Gastroesophageal sphincter (tissue), 4 donors: ENCODE data around the gene SLC8A1. TPM values are rescaled to one million over a fixed set of nuclear protein-coding genes. Genes with fewer than 3 reads are reported as not detected.

Experiments
- ATAC-seq: fragments of 150-250 bp; one replicate; pipeline ENCODE4 v1.9.1; 2016; ENCODE audit warnings: mild to moderate bottlenecking, moderate library complexity
- H3K27ac ChIP-seq, 4 donors: fragments of 200-600 bp; sonication (generic) in 3 of 4; 1 replicate in 3 of 4; 2 replicates in 1 of 4; pipeline ENCODE4 v1.5.1; 2016 to 2019
- H3K27me3 ChIP-seq: fragments of 200-600 bp; sonication (generic); one replicate; pipeline ENCODE4 v1.5.1; 2019
- H3K36me3 ChIP-seq, 2 donors: fragments of 200-600 bp; sonication (generic); one replicate each; pipeline ENCODE4 v1.5.1; 2019; ENCODE audit warnings: control low read depth in 1 of 2
- H3K4me1 ChIP-seq, 3 donors: fragments of 200-600 bp; sonication (generic); 1 replicate in 2 of 3; 2 replicates in 1 of 3; pipeline ENCODE4 v1.5.1; 2016 to 2019; ENCODE audit warnings: control low read depth in 2 of 3
- H3K4me3 ChIP-seq, 2 donors: fragments of 200-600 bp; sonication (generic); one replicate each; pipeline ENCODE4 v1.5.1; 2019; ENCODE audit warnings: mild to moderate bottlenecking in 1 of 2, moderate library complexity in 1 of 2
- H3K9me3 ChIP-seq, 3 donors: fragments of 200-600 bp; sonication (generic); one replicate each; pipeline ENCODE4 v1.5.1; 2017 to 2019; ENCODE audit warnings: control low read depth in 2 of 3
- EP300 ChIP-seq: sonication (generic); formaldehyde crosslinking; IDR thresholded peaks from one replicate; pipeline ENCODE4 v1.6.1; 2017; ENCODE audit warnings: antibody characterized with exemption, mild to moderate bottlenecking
- POLR2A ChIP-seq, 2 donors: fragments of 450-650 bp; IDR thresholded peaks; one replicate each; pipeline ENCODE4 v1.6.1; 2017; ENCODE audit warnings: antibody characterized with exemption in 2 of 2, mild to moderate bottlenecking in 2 of 2, moderate library complexity in 1 of 2
- POLR2AphosphoS5 ChIP-seq: sonication (generic); formaldehyde crosslinking; IDR thresholded peaks from one replicate; pipeline ENCODE4 v1.6.1; 2017; ENCODE audit warnings: antibody characterized with exemption
- WGBS, 2 donors: methylation state at CpG; one replicate each; pipeline ENCODE4 v1.1.5; 2018; ENCODE audit warnings: low coverage in 1 of 2; 5-methylcytosine and 5-hydroxymethylcytosine counted together
- total RNA-seq, 4 donors: library from RNA; depleted of rRNA; stranded (reverse); fragments of >200 nt; gene quantifications; one replicate each; pipeline ENCODE4 v1.1.0, GENCODE V29; 2016
- TF ChIP-seq, protein P1 (sequence below), 4 experiments: fragments of 200-600 bp in 2 of 4; fragments of 450-650 bp in 2 of 4; sonication (generic) in 1 of 4; IDR thresholded peaks; one replicate each; pipeline ENCODE4 v1.5.1; 2017 to 2019; ENCODE audit warnings: antibody characterized with exemption in 4 of 4, mild to moderate bottlenecking in 2 of 4, moderate library complexity in 2 of 4

The SLC8A1 gene
- total RNA-seq, 4 donors from 2014 or later, result 76.3 to 168 (median 146) TPM

DNA sequence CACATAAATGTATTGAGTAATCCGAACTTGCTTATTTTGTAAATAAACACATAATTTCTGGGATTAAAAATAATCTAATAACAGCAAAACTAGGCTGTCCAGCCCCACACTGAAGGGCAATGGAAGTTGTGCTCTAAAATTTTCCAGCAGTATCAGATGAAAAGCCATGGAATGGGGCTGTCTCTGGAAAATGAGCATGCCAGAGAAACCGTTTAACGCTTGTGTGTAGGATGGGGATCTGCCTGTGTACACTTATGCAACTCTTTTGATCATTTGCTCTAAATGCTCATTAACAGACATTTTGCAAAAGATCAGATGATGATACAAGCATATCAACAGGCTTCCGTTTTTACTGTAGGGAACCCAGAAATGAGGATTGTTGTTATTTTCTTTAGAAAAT, 177.6 kb downstream of the SLC8A1 start:
- TF ChIP-seq POLR2A (IDR thresholded peaks at IDR 0.05), result no peak
- TF ChIP-seq, protein P1, sequence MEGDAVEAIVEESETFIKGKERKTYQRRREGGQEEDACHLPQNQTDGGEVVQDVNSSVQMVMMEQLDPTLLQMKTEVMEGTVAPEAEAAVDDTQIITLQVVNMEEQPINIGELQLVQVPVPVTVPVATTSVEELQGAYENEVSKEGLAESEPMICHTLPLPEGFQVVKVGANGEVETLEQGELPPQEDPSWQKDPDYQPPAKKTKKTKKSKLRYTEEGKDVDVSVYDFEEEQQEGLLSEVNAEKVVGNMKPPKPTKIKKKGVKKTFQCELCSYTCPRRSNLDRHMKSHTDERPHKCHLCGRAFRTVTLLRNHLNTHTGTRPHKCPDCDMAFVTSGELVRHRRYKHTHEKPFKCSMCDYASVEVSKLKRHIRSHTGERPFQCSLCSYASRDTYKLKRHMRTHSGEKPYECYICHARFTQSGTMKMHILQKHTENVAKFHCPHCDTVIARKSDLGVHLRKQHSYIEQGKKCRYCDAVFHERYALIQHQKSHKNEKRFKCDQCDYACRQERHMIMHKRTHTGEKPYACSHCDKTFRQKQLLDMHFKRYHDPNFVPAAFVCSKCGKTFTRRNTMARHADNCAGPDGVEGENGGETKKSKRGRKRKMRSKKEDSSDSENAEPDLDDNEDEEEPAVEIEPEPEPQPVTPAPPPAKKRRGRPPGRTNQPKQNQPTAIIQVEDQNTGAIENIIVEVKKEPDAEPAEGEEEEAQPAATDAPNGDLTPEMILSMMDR (IDR thresholded peaks at IDR 0.05), result no peak
- no peak for TF ChIP-seq POLR2AphosphoS5
- no peak for TF ChIP-seq EP300
- no peak overlapping the region for H3K4me3 ChIP-seq
- WGBS, 2 donors, result 65 to 67% methylated on average over 4 of the region's 4 CpGs
- H3K27me3 ChIP-seq, result no peaks in the 10 kb centered on the region
- H3K4me1 ChIP-seq, result peaks cover 3 to 81% (median 4%) of the 10 kb centered on the region in 3 donors
- no peaks in the 10 kb centered on the region for H3K36me3 ChIP-seq
- H3K27ac ChIP-seq, result peak overlapping the region in 1 of 4 donors; percentile 41
- ATAC-seq, result no peak
- no peaks in the 10 kb centered on the region for H3K9me3 ChIP-seq

DNA sequence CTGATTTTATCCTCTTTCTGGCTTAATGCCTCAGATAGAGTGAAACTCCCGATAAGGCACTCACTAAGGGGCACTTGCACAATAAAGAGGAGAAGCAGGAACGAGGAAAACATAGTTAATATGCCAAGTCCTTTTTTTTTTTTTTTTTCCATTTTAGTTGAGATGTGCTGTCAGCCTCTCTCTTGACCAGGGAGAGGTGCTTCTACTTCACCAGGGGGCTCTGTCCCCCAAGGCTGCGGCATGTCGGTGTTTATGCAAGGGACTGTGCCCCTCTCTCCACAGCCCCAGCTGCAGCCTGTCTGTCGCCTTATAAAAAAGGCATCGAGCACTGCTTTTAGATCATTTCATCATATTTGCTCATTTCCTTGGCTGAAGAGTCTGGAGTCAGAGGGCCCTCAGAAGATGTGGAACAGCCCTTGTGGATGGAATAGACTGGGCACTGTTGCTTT, 178.1 kb downstream of the SLC8A1 start:
- Histone ChIP-seq H3K9me3 (no peaks in the 10 kb centered on the region), H3K27me3 (no peaks in the 10 kb centered on the region), H3K36me3 (no peaks in the 10 kb centered on the region), H3K27ac (peak overlapping the region in 1 of 4 donors; percentile 41), H3K4me1 (peaks cover 3 to 76% (median 4%) of the 10 kb centered on the region in 3 donors), H3K4me3 (no peak overlapping the region)
- WGBS, 2 donors, result 40 to 51% methylated on average over 6 of the region's 6 CpGs
- ATAC-seq, result peak; percentile 60
- TF ChIP-seq POLR2AphosphoS5 (no peak), POLR2A (IDR thresholded peaks at IDR 0.05) (no peak), EP300 (no peak)
- TF ChIP-seq, protein P1 (IDR thresholded peaks at IDR 0.05), result no peak

- H3K36me3 ChIP-seq, result no peaks in the 10 kb centered on the region
- no peaks in the 10 kb centered on the region for H3K27me3 ChIP-seq
- H3K9me3 ChIP-seq, result no peaks in the 10 kb centered on the region
- 85 to 93% methylated on average over 3 to 6 of the region's 6 CpGs for WGBS, 2 donors
- peak overlapping the region in 1 of 4 donors; percentile 9 for H3K27ac ChIP-seq
- no peak overlapping the region for H3K4me3 ChIP-seq
- ATAC-seq, result no peak
- H3K4me1 ChIP-seq, result peaks cover 0 to 55% (median 4%) of the 10 kb centered on the region in 3 donors
- no peak for TF ChIP-seq POLR2A (IDR thresholded peaks at IDR 0.05)
- no peak for TF ChIP-seq EP300
- TF ChIP-seq, protein P1 (IDR thresholded peaks at IDR 0.05), result no peak
- no peak for TF ChIP-seq POLR2AphosphoS5
Observed at GRCh38 chr2:40271094-40271493, 180.8 kb downstream of the SLC8A1 start.

DNA sequence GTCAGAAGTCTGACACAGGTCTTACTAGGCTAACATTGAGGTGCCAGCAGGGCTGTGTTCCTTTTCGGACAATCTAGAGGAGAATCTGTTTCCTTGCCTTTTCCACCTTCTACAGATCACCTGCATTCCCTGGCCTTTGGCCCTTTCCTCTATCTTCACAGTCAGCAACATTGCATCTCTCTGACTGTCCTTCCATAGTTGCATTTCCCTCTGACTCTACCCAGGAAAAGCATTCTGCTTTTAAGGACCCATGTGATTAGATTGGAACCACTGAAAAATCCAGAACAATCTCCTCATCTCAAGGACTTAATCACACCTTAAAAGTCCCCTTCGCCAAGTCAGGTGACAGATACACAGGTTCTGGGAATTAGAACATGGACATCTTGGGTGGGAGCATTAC, 181.5 kb downstream of the SLC8A1 start:
- WGBS, 2 donors, result 88 to 100% methylated on average over 1 to 2 of the region's 2 CpGs
- no peak for ATAC-seq
- Histone ChIP-seq H3K4me1 (peaks cover 0 to 48% (median 4%) of the 10 kb centered on the region in 3 donors), H3K4me3 (no peak overlapping the region), H3K27ac (peak overlapping the region in 1 of 4 donors; percentile 9), H3K27me3 (no peaks in the 10 kb centered on the region), H3K36me3 (no peaks in the 10 kb centered on the region), H3K9me3 (no peaks in the 10 kb centered on the region)
- TF ChIP-seq POLR2A (IDR thresholded peaks at IDR 0.05) (no peak), POLR2AphosphoS5 (no peak), EP300 (no peak)
- TF ChIP-seq, protein P1 (IDR thresholded peaks at IDR 0.05), result no peak

DNA sequence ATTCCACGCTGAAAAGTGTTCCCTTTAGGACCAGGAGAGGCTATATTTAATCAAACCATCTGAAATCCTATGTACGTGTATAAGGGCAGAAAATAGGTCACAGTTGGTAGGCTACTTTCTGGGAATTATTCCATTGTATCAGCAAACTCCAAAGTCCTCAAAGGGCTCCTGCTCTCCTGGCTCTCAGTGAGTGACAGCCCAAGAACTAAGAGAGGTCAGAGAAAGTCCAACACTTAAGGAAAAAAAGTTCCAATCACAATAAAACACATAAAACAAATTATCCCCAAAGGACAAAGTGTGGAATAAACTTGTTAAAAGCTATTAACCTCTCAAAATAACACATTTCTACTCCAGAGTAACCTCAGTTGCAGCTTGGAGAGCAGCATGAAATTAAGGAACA, 183.3 kb downstream of the SLC8A1 start:
- Histone ChIP-seq H3K27ac (no peak overlapping the region), H3K4me3 (no peak overlapping the region), H3K36me3 (no peaks in the 10 kb centered on the region), H3K27me3 (no peaks in the 10 kb centered on the region), H3K9me3 (no peaks in the 10 kb centered on the region), H3K4me1 (peaks cover 0 to 34% (median 0%) of the 10 kb centered on the region in 3 donors)
- no peak for ATAC-seq
- WGBS, 2 donors, result 50 to 83% methylated on average over 1 to 2 of the region's 2 CpGs
- TF ChIP-seq POLR2A (IDR thresholded peaks at IDR 0.05), result no peak
- TF ChIP-seq, protein P1 (IDR thresholded peaks at IDR 0.05), result no peak
- TF ChIP-seq EP300, result no peak
- no peak for TF ChIP-seq POLR2AphosphoS5
